UCSD-AML1 (cell line): Measurements from ENCODE around the gene TNFRSF1A.
"Not testable (repeated sequence)": the region's sequence is repeated elsewhere in the genome, so short reads cannot be mapped to it uniquely, and the experiment has no call there.

Experiments used
- DNase-seq: peaks from one replicate; lab custom pipeline; 2025; ENCODE audit not compliant: unreplicated experiment; lab: John Stamatoyannopoulos, UW

The TNFRSF1A gene

GRCh38 chr12:6338536-6338935, 3.3 kb downstream of the TNFRSF1A start:
- DNase-seq = not testable (repeated sequence)

- peak; percentile 35 for DNase-seq
Measured at GRCh38 chr12:6337958-6338433, 3.9 kb downstream of the TNFRSF1A start.

- peak; percentile 87 for DNase-seq
Measured at GRCh38 chr12:6336889-6337853, 4.7 kb downstream of the TNFRSF1A start.

GRCh38 chr12:6336079-6336888, 5.6 kb downstream of the TNFRSF1A start:
- DNase-seq = peak; percentile 96

- DNase-seq = peak; percentile 84
Measured at GRCh38 chr12:6335451-6336078, 6.3 kb downstream of the TNFRSF1A start.

- DNase-seq = no peak
Measured at GRCh38 chr12:6334940-6335450, 6.9 kb downstream of the TNFRSF1A start.

- no peak for DNase-seq
Measured at GRCh38 chr12:6334359-6334758, 7.5 kb downstream of the TNFRSF1A start.

GRCh38 chr12:6333566-6333965, 8.3 kb downstream of the TNFRSF1A start:
- DNase-seq = no peak

- DNase-seq = no peak
Measured at GRCh38 chr12:6333029-6333428, 8.8 kb downstream of the TNFRSF1A start.

- no peak for DNase-seq
Measured at GRCh38 chr12:6332459-6332858, 9.4 kb downstream of the TNFRSF1A start.

- DNase-seq = no peak
Measured at GRCh38 chr12:6330999-6331714, 10.7 kb downstream of the TNFRSF1A start.

- DNase-seq = no peak
Measured at GRCh38 chr12:6330192-6330591, 11.7 kb downstream of the TNFRSF1A start.

- no peak for DNase-seq
Measured at GRCh38 chr12:6329703-6330064, 12.2 kb downstream of the TNFRSF1A start.

- no peak for DNase-seq
Measured at GRCh38 chr12:6328945-6329702, 12.8 kb downstream of the TNFRSF1A start.

GRCh38 chr12:6328045-6328779, 13.7 kb downstream of the TNFRSF1A start:
- DNase-seq = no peak

- no peak for DNase-seq
Measured at GRCh38 chr12:6327229-6328041, 14.4 kb downstream of the TNFRSF1A start.

GRCh38 chr12:6326316-6327228, 15.3 kb downstream of the TNFRSF1A start:
- DNase-seq = peak; percentile 36
